ENCODE measurements around the gene THAP4. TPM values are rescaled to one million over a fixed set of nuclear protein-coding genes. Genes with fewer than 3 reads are reported as not detected.
"Not testable (repeated sequence)": the region's sequence is repeated elsewhere in the genome, so short reads cannot be mapped to it uniquely, and the experiment has no call there.

The THAP4 gene
- total RNA-seq, 1 donor from 2014 or later, result 34.4 TPM

DNA sequence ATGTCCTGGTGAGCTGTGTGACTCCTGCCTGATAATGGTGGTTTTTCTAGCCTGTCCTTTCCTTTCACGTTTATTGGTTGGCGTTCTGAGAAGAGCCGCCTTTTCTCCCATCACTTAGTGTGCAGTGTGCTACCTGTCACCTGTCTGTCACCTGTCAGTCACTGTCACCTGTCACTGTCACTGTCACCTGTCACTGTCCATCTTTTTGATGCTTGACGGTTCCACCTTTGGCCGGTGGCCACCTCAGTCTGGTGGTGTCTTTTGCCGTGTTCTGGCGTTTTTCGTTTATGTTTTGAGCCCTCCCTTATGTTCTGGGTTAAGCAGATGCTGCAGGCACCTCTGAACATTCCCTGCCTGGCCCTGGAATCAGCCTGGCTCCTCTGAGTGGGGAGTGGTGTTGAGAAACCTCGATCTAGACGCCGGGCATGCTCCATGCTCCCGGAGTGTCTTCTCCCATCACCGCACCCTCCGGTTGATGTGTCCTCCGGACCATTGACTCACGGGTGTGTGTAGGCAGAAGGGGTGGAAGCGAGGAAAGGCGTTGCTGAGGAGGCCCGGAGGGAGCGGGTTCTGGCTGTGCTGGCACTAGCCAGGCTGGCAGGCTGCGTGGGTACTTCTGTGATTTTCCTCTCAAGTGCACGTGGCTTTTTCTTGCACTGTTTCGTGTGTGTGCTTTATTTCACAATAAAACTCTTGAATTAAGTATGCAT, 28.9 kb upstream of the THAP4 start:
- intact Hi-C loops (cut with micrococcal nuclease), result no loop called here

DNA sequence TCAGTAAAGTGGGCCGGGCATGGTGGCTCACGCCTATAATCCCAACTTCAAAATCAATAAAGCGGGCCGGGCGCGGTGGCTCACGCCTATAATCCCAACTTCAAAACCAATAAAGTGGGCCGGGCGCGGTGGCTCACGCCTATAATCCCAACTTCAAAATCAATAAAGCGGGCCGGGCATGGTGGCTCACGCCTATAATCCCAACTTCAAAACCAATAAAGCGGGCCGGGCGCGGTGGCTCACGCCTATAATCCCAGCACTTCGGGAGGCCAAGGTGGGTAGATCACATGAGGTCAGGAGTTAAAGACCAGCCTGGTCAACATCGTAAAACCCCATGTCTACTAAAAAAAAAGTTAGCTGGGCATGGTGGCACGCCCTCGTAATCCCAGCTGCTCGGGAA, 25.8 kb upstream of the THAP4 start:
- intact Hi-C loops (cut with micrococcal nuclease), result not testable (repeated sequence)

DNA sequence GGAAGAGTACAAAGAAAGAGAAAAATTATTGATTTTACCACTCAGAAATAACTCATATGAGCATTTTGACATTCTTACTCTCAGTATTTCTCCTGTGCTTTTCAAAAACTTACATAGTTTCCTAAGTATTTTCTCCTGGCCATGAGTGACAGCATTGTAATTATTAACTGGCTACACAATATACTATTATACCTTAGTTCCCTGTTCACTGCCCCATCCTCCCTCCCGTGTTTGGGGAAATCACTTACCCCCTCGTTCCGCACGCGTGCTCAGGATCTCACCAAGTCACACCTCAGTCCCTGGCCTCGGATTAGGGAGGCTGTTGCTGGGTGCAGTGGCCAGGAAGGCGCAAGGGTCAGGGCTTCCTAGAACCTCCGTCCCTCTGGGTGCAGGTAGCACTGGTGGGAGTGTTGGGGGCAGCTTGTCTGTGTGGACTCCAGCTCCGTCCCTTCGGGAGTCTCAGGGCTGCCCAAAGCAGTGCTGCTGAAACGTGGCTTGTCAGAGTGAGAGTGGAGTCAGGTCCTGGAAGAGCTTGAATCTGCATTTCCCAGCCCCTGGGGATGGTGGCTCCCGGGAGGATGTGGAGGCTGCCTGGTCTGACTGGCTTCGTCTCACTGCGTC, 23.7 kb upstream of the THAP4 start:
- intact Hi-C loops (cut with micrococcal nuclease), result no loop called here

DNA sequence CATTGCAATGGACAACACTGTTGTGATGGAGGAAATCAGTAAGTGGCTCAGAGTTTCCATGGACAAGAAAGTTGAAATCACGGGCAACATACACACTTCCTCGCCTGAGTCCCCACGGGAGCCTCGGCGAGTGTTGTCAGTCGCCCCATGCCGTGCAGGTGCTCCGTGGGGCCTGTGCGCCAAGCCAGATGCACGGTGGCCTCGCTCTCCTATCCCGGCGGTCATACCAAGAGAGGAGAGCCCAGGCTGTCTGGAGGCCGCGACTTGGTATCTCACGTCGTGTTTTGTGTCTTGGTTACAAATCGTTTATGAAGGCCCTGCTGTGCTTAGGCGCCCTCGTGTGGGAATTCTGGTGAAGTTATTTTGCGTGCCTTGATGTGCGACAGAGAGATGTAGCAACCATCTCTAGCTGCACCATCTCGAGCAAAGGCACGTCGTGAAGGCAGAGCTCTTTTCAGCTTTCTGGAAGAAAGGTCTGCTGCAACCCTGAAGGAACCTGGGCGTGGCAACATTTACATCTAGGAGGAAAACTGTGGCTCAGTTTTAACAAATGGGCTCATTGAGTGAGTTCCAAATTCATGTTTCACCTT, 22.3 kb upstream of the THAP4 start:
- intact Hi-C loops (cut with micrococcal nuclease), result no loop called here

DNA sequence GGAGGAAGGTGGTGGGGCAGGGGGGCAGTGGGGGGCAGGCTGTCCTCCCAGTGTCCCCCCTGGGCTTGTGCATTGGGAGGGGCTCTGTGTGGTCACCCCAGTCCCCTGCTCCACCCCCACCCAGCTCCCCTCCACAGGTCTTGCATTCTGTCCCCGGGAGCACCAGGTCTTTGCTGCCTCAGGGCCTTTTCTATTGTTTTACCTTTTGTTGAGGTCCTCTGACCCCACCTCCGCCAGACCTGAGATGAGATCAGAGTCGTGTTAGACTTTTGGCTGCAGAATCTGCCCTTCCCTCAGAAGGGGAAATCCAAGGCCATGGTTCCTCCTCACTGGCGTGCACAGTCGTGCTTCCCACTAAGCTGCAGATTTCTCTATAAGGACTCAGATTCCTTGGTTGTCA, 21.3 kb upstream of the THAP4 start:
- intact Hi-C loops (cut with micrococcal nuclease), result no loop called here

DNA sequence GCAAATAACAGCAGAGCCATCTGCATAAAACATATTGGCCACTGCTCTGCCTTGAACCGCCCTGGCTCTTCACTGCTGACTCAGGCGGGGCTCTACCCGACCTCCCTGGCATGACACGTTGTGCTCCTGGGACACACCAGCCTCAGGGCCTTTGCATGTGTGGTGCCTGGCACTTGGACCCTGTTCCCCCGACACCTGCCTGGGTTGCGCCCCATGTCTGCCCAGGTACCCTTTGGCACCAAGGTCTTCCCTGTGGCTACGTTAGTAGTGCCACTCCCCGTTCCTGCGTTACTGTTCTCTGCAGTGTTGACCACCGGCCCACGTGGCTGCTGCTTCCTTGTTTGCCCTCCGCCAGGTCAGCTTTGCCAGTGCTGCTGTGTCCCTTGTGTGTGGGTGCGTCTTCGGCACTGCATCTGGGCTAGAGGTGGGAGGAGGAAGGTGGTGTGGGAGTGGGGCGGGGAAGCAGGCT, 20.9 kb upstream of the THAP4 start:
- intact Hi-C loops (cut with micrococcal nuclease), result no loop called here

DNA sequence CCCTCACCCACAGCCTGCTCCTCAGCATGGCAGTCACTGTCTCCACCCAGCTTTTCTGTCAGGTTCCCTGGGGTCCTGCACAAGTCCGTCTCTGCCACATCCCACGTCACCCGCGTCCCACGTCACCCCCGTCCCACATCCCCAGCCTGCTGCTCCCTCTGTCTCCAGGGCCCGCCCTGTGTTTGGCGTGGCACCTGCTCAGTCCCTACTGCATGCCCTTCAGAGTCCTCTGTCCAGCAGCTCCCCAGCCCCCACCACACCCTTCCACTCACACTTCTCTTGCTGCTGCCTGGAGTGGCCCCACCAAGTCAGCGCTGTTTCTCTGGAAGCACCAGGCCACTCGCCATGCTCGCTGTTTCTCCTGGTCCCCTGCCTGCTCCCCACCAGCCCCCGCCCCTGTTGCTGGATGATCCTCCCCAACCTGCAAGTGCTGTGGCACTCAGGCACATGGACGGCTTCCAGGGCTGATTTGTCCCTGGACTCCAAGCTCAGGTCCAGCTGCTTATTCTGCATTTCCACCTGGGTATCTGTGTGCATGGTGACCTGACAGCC, 19.3 kb upstream of the THAP4 start:
- intact Hi-C loops (cut with micrococcal nuclease), result no loop called here

DNA sequence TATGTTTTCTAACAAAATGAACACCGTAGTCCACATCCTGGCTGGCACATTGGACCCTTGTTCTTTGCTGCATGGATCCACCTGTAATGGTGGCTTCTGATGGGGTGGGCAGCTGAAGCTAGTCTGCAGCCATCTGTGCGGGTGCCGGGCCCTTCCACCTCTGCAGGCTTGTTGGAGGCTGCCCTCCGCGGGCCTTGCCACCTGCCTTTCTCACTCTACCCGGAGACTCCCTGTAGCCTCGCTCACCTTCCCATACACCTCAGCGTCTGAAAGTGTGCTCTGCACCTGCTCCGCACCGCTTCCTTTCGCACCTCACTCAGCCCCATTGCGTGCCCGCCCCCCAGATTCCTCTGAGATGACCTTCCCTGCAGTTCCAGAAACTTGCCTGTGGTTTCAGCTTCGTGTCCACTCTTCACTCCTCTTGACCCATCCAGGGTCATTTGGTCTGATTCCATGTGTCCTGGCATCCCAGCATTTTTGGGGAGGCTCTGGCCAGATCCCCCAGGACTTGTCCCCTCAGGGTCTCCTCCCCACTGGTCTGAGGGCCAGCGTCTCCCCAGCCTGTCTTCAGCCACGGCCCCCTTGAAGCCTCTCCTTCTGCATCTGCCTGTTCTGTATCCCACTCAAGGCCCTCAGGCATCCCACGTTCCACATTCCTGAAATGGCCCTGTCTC, 18.7 kb upstream of the THAP4 start:
- intact Hi-C loops (cut with micrococcal nuclease), result no loop called here

DNA sequence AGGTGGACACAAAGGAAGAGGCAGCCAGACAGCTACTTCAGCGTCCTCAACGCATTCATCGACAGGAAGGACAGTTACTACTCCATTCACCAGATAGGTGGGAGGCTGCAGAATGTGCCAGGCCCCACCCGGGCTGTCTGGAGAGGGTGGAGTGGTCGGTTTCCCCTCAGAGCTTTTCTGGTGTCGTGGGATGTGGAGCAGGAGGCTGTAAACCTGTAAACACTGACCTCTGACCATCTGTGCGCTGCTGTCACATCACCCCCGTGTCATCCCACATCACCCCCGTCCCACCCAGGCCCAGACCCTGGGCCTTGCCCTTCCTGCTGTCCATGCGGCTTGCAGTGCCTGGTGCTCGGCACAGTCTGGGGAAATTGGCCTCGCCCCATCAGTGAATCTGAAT, 17.6 kb upstream of the THAP4 start:
- intact Hi-C loops (cut with micrococcal nuclease), result no loop called here

DNA sequence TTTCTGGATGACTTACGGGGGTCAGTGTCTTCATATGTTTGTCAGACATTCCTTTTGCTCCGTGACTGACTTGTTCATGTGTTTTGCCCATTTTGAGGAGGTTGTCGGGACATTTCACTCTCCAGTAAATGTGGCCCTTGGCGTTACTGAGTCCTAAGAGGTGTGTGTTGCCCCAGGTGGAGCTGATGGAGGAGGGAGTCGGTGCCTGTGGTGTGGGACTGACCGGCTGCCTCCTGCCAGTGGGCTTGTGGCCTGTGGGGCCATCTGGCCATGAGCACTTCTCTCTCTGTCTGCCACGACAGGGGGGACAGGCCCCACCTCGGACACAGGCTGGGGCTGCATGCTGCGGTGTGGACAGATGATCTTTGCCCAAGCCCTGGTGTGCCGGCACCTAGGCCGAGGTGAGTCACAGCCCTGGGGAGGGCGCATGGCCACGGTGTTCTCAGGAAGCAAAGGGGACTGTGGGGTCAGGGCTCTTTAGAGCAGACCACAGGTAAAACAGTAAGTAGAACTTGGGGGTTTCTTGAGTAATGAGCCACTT, 16.3 kb upstream of the THAP4 start:
- intact Hi-C loops (cut with micrococcal nuclease), result no loop called here

DNA sequence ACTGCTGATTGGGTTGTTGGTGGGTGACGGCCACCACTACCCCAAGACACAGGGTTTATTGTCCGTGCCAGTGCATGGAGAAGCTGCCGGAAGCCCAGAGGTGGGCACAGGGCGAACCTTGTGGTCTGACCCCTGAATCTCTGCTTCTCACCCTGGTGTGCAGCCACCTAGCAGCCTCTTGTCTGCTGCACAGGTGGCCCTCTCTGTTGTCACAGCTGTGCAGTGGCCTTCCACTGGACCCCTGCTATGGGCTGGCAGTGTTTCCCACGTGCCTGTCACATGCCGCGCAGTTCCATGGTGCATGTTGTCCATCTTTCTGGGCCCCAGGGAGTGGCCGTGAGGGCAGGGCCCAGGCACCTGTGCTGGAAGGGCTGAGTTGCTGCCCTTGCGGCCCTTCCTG, 15.8 kb upstream of the THAP4 start:
- intact Hi-C loops (cut with micrococcal nuclease), result no loop called here

DNA sequence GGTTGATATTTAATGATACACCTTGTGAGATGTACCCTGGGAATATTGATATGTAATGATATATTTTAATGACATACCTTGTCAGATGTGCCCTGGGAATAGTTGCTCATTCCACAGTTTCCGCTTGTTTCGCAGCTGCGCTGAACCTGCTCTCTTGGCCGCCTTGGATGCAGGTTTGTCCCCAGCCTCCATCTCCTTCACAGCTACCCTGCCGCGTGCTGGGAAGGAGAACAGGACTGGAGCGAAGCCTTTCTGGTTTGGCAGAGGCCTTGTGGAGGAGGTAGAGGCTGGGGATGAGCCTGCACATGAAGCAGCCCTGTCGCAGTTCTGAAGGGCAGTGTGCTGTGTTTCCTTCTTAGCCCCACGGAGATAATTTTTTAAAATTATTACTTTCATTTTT, 15.2 kb upstream of the THAP4 start:
- intact Hi-C loops (cut with micrococcal nuclease), result no loop called here

DNA sequence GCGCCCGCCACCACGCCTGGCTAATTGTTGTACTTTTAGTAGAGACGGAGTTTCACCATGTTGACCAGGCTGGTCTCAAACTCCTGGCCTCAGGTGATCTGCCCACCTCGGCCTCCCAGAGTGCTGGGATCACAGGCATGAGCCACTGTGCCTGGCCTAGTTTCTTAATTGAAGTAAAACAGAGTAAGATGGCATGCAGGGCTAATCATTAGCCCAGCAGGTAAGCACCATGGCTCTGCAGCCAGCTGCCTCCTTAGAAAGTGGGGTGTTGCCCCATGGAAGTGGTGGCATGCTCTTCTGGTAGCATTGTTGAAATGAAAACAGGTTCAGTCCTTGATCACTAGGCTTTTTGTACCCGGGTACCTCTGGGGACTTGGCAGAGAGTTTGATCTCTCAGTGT, 13.0 kb upstream of the THAP4 start:
- intact Hi-C loops (cut with micrococcal nuclease), result no loop called here

DNA sequence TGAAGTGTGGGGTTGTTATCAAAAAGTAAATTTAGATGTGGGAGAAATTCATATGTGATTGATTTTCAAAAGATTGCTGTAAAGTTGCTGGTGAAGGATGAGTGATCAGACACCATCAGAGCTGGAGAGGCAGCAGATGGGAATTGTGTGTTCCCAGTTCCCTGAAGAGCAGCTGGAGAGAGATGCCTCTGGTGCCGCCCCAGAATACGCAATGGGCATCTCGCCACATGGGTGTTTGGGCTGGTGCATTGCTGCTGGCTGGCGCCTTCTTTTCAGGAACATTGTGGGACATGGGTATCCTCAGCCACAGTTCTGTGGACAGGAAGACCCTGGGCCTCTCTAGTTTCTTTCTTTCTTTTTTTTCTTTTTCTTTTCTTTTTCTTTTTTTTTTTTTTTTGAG, 12.4 kb upstream of the THAP4 start:
- intact Hi-C loops (cut with micrococcal nuclease), result no loop called here

DNA sequence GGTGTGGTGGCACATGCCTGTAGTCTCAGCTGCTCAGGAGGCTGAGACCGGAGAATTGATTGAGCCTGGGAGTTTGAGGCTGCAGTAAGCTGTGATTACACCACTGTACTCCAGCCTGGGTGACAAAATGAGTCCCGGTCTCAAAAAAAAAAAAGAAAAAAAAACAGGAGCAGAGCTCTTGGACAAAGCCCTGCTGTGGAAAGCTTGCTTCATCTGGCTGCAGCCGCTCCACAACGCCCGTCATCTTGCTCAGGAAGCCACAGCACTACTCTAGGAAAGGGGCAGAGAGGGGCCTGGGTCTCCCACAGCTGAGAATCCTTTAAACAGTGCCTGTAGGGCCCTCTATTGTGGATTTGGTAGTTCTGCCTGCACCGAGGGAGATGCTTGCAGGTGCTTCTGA, 11.5 kb upstream of the THAP4 start:
- intact Hi-C loops (cut with micrococcal nuclease), result no loop called here

DNA sequence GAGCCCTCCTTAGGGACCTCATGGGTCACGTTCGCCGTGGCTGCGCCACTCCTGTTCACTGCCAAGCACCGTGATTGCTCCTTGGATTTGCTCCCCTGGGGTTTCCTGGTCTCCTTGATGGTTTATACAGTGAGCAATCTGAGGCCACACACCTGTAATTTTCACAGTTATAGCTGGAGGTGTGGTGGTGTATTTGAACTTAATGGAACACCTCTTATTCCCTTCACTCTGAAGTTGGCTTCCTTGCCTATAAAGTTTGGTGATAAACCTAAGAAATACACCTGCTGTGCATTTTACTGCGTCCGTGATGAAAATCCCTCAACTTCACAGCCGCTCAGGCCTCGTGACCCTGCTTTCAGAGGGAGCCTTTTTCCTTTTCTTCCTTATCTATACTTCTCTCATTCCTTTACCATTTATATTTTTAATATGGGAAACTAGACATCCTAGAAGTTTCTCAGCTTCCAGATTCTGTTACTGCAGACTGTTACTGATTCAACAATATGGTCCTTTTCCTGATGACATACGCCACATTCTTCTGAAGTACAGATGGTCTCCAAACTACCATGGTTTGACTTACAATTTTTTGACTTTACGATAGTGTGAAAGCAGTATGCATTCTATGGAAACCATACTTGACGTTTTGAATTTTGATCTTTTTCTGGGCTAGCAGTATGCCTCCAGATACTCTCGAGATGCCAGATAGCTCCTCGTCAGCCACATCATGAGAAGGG, 9.1 kb upstream of the THAP4 start:
- intact Hi-C loops (cut with micrococcal nuclease), result no loop called here

DNA sequence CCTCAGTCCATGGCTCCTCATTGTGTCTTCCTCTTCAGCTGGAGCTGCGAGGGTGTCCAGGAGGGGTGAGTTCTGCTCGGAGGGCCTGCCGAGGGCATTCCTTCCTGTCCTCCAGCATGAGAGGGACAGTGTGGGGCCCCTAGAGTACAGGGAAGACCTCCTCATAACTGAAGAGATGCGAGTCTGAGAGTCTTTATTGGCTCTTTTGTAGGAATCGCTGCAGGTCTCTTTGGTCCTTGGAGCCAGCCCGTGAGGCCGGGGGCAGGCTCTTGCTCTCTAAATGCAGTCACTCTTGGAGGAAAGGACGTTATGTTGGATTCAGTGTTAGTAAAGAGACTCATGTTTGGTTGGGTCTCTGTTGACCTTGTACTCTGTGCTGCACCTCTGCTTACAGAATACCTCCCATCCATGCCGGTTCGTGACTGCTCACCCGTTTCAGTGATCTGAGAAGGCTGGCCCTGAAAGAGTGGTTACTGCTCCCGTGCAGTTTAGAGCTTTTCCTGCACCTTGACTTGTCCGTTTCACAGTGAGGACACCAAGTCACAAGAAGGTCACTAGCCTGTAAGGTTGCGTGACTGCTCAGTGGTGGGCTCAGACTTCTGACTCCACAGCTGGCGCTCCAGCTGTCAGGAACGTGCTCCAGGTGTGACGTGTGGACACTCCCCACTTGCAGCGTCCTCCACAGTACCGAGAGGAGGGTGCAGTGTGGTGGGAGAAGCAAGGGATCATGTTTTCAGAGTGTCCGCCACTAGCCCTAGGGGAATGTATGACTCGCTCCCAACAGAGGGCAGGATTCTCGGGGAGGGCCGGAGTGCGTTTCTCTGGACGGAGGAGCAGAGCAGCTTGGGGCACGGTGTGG, 8.3 kb upstream of the THAP4 start:
- intact Hi-C loops (cut with micrococcal nuclease), result no loop called here

DNA sequence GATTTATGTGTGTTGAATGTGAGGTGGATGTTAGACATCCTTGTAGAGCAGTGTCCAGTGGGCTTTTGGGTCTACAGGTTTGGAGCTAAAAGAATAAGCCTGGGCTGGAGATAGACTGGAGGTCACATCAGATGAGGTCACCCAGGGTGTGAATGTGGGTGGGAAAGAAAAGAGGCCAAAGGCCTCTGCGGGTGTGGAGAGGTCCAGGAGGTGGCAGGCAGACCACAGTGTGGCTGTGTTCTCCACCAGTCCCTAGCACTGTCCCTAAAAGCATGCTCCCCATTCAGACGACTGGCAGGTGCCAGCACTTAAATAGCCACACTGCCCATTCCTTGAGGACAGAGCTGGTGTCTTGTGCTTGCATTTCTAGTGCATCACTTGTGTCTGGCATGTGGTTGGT, 4.7 kb upstream of the THAP4 start:
- intact Hi-C loops (cut with micrococcal nuclease), result no loop called here

DNA sequence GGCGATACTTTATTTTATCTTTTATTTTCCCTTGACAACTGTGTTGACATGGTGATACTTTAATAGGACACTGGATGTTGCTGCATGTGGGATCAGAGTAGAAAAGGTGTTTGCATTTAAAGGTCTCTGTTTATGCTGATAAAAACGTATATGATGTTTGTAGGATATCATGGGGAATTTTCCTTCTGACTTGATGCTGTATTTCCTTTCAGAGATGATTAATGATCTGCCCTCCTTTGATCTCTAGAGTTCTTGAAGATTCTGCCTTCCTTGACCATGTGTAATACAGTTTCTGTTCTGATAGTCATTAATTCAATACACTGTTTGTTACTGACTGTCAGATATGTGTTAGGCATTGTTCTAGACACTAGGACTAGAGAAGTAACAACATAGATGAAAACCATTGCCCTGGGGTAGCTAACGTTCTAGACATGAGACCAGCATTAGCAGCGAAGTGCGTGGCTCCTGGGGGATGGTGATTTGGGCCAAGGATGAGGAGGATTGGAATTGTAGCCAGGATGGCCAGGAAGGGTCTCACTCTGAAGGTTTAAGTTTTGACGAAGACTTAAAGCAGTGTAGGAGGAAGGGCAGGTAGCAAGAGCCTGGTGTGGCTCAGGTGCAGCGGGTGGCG, 3.3 kb upstream of the THAP4 start:
- intact Hi-C loops (cut with micrococcal nuclease), result no loop called here

DNA sequence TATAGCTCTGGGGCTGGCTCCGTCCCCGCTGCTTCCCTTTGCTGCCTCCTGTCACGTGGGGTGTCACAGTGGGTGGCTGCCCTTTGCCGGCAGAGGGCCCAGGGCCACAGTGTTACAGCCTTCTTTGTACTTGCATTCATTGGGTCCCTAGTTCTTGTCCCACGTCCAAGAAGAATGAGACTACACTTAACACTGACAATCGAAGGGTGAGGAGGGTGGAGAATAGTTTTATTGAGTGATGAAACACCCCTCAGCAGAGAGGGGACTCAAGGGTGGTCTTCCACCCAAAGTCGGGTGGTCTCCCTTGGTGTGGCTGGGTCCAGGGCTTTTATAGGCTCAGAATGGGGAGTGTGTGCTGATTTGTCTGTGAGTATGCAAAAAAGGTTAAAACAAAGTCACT, 2.4 kb upstream of the THAP4 start:
- intact Hi-C loops (cut with micrococcal nuclease), result loop anchor here (5.0 to 10.0 kb wide), 3 partner anchors 95 to 282 kb away; partner anchors contain the start of genes D2HGDH and FARP2

Data from T-helper 2 cell treated with Interferon-gamma antibody and Interleukin-4, amounts not matched to agents 100 ng/mL and 5 ng/mL, for 36 hours (primary cell).